ENCODE results near the gene MOV10L1.

DNA sequence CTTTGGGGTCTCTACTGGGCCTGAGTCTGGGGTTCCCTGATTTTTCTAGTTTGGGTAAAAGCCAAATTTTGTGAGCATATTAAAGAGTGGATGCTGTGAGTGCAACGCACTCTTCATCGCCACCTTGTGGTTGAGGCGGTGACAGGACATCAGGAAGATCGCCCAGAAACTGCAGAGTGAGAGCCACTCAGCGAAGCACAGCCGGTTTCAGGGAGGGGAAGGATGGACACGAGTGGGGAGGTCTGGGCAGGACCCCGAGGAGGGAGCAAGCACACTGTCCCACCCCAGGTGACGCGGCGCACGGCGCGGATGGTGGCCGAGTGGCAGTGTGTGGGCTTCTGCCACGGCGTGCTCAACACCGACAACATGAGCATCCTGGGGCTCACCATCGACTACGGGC is 120.1 kb downstream of the MOV10L1 start:
- TF ChIP-seq EZH2 (IDR thresholded peaks at IDR 0.05; ENCODE audit: borderline replicate concordance, low read length) = no peak
- TF ChIP-seq CTCF (IDR thresholded peaks at IDR 0.05; ENCODE audit: low read length) = peak; percentile 94
